Ishikawa (cell line): Measurements from ENCODE around the gene MRPL28.

Experiments used
- CEBPB ChIP-seq: IDR thresholded peaks from 2 replicates; pipeline ENCODE4 v1.6.1; 2012
- CREB1 ChIP-seq: IDR thresholded peaks from 2 replicates; pipeline ENCODE4 v1.6.1; 2012; ENCODE audit warnings: low read depth
- EGR1 ChIP-seq: IDR thresholded peaks from 2 replicates; pipeline ENCODE4 v1.6.1; 2012
- EP300 ChIP-seq: IDR thresholded peaks from 2 replicates; pipeline ENCODE4 v1.6.1; 2012; ENCODE audit warnings: borderline replicate concordance
- FOXM1 ChIP-seq: IDR thresholded peaks from 2 replicates; pipeline ENCODE4 v1.6.1; 2012; ENCODE audit warnings: low read depth, borderline replicate concordance
- NFIC ChIP-seq: IDR thresholded peaks from 2 replicates; pipeline ENCODE4 v1.6.1; 2012
- RAD21 ChIP-seq: IDR thresholded peaks from 2 replicates; pipeline ENCODE4 v1.6.1; 2012; ENCODE audit warnings: low read depth
- TAF1 ChIP-seq: IDR thresholded peaks from 2 replicates; pipeline ENCODE4 v1.6.1; 2012; ENCODE audit warnings: low read depth, mild to moderate bottlenecking
- TCF12 ChIP-seq: IDR thresholded peaks from 2 replicates; pipeline ENCODE4 v1.6.1; 2012; ENCODE audit warnings: low read depth
- TEAD4 ChIP-seq: IDR thresholded peaks from 2 replicates; pipeline ENCODE4 v1.6.1; 2012
- YY1 ChIP-seq: IDR thresholded peaks from 2 replicates; pipeline ENCODE4 v1.6.1; 2012; ENCODE audit warnings: low read depth
- ZBTB7A ChIP-seq: IDR thresholded peaks from 2 replicates; pipeline ENCODE4 v1.6.1; 2012; ENCODE audit warnings: low read depth
- TF ChIP-seq, protein P1 (sequence below): IDR thresholded peaks from 2 replicates; pipeline ENCODE4 v1.6.1; 2012
- TF ChIP-seq, protein P2 (sequence below): IDR thresholded peaks from 2 replicates; pipeline ENCODE4 v1.6.1; 2012
- TF ChIP-seq, protein P3 (sequence below): IDR thresholded peaks from 2 replicates; pipeline ENCODE4 v1.6.1; 2012; ENCODE audit warnings: low read depth, mild to moderate bottlenecking

The MRPL28 gene

DNA sequence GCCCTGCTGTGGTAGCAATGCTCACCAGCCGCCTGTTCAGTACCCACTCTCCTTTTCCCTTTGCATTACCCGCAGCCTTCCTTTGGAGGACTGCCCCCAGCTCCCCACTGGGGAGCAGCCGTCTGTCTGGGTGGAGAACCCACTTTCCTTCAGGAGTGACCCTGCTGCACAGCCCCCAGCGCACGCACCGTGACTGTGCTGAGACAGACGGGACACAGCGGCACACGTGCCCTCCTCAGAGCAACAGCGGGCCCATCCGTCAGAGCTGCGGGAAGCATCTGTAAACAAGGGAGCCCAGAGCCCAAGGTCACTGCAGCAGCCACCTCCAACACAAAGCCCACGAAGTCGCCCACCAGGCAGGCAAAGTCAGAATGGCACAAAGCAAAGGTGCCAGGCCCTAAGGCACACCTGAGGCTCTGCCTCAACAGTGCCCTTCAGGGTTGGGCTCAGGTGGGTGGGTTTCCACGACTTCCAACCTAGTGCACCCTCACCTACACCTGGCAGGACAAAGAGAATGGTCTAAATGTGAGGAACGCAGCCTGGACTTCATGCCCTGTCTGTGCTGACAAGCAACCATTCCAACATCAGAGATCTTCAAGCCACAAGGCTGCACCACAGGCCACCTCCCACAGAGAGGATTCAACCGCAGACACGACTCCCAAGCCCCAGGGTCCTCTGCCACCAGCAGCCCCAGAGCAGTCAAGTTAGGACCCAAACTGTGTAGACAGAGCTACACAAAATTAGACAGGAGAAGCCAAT lies 27.7 kb downstream of the MRPL28 start:
- TF ChIP-seq CREB1 (no peak), NFIC (no peak)

- TF ChIP-seq TEAD4: no peak
- no peak for TF ChIP-seq ZBTB7A
- no peak for TF ChIP-seq TAF1
- TF ChIP-seq FOXM1: no peak
- TF ChIP-seq, protein P1, sequence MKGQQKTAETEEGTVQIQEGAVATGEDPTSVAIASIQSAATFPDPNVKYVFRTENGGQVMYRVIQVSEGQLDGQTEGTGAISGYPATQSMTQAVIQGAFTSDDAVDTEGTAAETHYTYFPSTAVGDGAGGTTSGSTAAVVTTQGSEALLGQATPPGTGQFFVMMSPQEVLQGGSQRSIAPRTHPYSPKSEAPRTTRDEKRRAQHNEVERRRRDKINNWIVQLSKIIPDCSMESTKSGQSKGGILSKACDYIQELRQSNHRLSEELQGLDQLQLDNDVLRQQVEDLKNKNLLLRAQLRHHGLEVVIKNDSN: no peak
- TF ChIP-seq RAD21: no peak
- TF ChIP-seq EGR1: no peak
Observed at GRCh38 chr16:340370-341091, 29.8 kb downstream of the MRPL28 start.

- no peak for TF ChIP-seq TAF1
- TF ChIP-seq RAD21: no peak
- no peak for TF ChIP-seq YY1
- TF ChIP-seq, protein P2, sequence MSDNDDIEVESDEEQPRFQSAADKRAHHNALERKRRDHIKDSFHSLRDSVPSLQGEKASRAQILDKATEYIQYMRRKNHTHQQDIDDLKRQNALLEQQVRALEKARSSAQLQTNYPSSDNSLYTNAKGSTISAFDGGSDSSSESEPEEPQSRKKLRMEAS: no peak
Observed at GRCh38 chr16:339680-340079, 30.7 kb downstream of the MRPL28 start.

DNA sequence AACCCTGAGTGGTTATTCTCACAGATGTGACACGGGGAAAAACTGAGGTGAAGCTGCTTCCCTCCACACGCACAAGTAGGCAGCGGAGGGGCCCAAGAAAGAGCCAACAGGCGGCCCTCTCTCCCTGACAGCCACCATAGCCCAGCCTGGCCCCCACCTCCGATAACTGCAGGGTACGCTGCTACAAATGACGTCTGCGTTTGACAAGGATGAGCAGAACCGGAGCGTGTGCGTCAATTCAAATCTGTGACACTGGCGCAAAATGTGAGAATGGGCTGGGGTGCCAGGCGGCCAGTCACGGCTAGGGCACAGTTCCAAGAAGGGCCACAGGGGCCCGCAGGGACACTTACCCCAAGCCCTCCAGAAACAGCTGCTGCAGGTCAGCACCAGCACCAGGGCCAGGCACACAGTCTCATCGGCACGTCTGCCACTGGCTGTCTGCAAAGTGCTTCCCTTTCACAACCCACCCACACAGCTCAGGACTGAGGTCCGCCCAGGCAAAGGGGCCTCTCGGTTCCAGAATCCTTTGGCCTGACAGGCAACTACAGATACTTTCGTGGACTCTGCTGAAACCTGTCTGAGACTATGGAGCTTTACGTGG lies 32.3 kb downstream of the MRPL28 start:
- TF ChIP-seq TAF1 (no peak), EP300 (no peak), CEBPB (no peak), NFIC (no peak), CREB1 (no peak), RAD21 (no peak), FOXM1 (no peak), TEAD4 (no peak), YY1 (no peak), ZBTB7A (no peak), TCF12 (no peak), EGR1 (no peak)
- TF ChIP-seq, protein P2: no peak
- TF ChIP-seq, protein P3, sequence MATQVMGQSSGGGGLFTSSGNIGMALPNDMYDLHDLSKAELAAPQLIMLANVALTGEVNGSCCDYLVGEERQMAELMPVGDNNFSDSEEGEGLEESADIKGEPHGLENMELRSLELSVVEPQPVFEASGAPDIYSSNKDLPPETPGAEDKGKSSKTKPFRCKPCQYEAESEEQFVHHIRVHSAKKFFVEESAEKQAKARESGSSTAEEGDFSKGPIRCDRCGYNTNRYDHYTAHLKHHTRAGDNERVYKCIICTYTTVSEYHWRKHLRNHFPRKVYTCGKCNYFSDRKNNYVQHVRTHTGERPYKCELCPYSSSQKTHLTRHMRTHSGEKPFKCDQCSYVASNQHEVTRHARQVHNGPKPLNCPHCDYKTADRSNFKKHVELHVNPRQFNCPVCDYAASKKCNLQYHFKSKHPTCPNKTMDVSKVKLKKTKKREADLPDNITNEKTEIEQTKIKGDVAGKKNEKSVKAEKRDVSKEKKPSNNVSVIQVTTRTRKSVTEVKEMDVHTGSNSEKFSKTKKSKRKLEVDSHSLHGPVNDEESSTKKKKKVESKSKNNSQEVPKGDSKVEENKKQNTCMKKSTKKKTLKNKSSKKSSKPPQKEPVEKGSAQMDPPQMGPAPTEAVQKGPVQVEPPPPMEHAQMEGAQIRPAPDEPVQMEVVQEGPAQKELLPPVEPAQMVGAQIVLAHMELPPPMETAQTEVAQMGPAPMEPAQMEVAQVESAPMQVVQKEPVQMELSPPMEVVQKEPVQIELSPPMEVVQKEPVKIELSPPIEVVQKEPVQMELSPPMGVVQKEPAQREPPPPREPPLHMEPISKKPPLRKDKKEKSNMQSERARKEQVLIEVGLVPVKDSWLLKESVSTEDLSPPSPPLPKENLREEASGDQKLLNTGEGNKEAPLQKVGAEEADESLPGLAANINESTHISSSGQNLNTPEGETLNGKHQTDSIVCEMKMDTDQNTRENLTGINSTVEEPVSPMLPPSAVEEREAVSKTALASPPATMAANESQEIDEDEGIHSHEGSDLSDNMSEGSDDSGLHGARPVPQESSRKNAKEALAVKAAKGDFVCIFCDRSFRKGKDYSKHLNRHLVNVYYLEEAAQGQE: no peak
- TF ChIP-seq, protein P1: no peak

DNA sequence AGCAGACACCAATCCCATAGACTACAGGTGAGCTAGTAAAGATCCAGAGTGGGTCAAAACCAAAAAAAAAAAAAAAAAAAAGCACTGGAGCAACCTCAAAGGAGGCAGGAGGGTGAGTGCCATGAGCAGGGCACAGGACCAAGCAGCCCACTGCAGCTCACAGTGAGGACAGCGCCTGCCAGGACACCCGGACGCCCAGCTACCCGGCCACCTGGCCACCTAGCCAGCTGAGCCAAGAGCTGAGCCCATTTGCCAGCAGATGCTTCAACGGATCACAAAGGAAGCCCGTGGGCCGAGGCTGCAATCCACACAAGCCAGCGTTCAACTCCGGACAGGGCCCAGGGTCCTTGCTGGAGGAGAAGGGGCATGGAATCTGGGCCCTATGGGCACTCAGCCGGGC lies 32.9 kb downstream of the MRPL28 start:
- TF ChIP-seq, protein P3: no peak
- no peak for TF ChIP-seq TAF1
- TF ChIP-seq CREB1: no peak
- TF ChIP-seq EGR1: no peak
- no peak for TF ChIP-seq YY1
- no peak for TF ChIP-seq TEAD4
- TF ChIP-seq, protein P1: no peak
- TF ChIP-seq TCF12: no peak
- TF ChIP-seq, protein P2: no peak
- no peak for TF ChIP-seq FOXM1
- no peak for TF ChIP-seq ZBTB7A
- no peak for TF ChIP-seq EP300
- TF ChIP-seq RAD21: no peak
- no peak for TF ChIP-seq CEBPB
- no peak for TF ChIP-seq NFIC
